Small intestine (tissue), 7 donors: ENCODE results near the gene SEM1. TPM values are rescaled to one million over a fixed set of nuclear protein-coding genes. Genes with fewer than 3 reads are reported as not detected.
"Not testable (repeated sequence)": the region's sequence is repeated elsewhere in the genome, so short reads cannot be mapped to it uniquely, and the experiment has no call there.

Source experiments
- DNase-seq, 2 donors: peaks; one replicate each; pipeline versions ENCODE4 v3.0.0 to v3.0.0-alpha.2; 2013
- FAIRE-seq: peaks from 2 replicates; lab custom pipeline; 2012; peaks lifted over from hg19 to GRCh38; lab: Jason Lieb, UNC
- H3K27ac ChIP-seq, 3 donors: one replicate each; pipeline ENCODE4 v1.5.1; 2013; ENCODE audit warnings: low read length in 2 of 3, mild to moderate bottlenecking in 2 of 3, control low read depth in 1 of 3, inconsistent platforms in 1 of 3, low read depth in 1 of 3, moderate library complexity in 1 of 3
- H3K27me3 ChIP-seq, 3 donors: one replicate each; pipeline ENCODE4 v1.6.1; 2013; ENCODE audit warnings: low read length in 3 of 3, inconsistent platforms in 1 of 3; ENCODE audit not compliant: control insufficient read depth in 3 of 3, insufficient read depth in 3 of 3
- H3K36me3 ChIP-seq, 3 donors: one replicate each; pipeline ENCODE4 v1.6.1; 2013; ENCODE audit warnings: low read length in 3 of 3, inconsistent platforms in 1 of 3, low read depth in 1 of 3, mild to moderate bottlenecking in 1 of 3, moderate library complexity in 1 of 3; ENCODE audit not compliant: control insufficient read depth in 3 of 3, insufficient read depth in 2 of 3
- H3K4me1 ChIP-seq, 3 donors: one replicate each; pipeline ENCODE4 v1.6.1; 2013; ENCODE audit warnings: low read length in 2 of 3, inconsistent platforms in 1 of 3, low read depth in 1 of 3, mild to moderate bottlenecking in 1 of 3, moderate library complexity in 1 of 3; ENCODE audit not compliant: control insufficient read depth in 3 of 3, insufficient read depth in 2 of 3
- H3K4me3 ChIP-seq, 3 donors: one replicate each; pipeline ENCODE4 v1.5.1; 2013; ENCODE audit warnings: low read length in 3 of 3, control low read depth in 1 of 3, inconsistent platforms in 1 of 3, low read depth in 1 of 3, mild to moderate bottlenecking in 1 of 3, moderate library complexity in 1 of 3
- H3K9me3 ChIP-seq, 2 donors: one replicate each; pipeline ENCODE4 v1.6.1; 2013; ENCODE audit warnings: low read depth in 1 of 2, low read length in 1 of 2; ENCODE audit not compliant: control insufficient read depth in 2 of 2, insufficient read depth in 1 of 2
- WGBS, 3 donors: extraction: QIAGEN DNeasy Blood & Tissue Kit; methylation state at CpG; one replicate each; pipeline ENCODE4 v1.1.7; 2013; 5-methylcytosine and 5-hydroxymethylcytosine counted together
- polyA plus RNA-seq, 4 donors: library from polyadenylated mRNA; stranded (reverse) in 3 of 4; unstranded in 1 of 4; fragments of 200-250 nt in 3 of 4; fragments of 120-200 nt in 1 of 4; gene quantifications; one replicate each; pipeline versions ENCODE4 v1.2.1 to v1.2.3, GENCODE V29; 2013
- donor health status: healthy with polysubstance abuse.
- donor health status: control.
- donor health status: control.
- donor health status: Bipolar disorder and iron deficiency.
- donor health status: healthy.

Gene SEM1
- polyA plus RNA-seq, 4 donors: 84.6 to 174 (median 100) TPM

GRCh38 chr7:96699219-96699871 is 10.3 kb downstream of the SEM1 start:
- DNase-seq (no peak), FAIRE-seq (no peak)
- Histone ChIP-seq H3K4me3 (no peak overlapping the region), H3K36me3 (peaks cover 0 to 6% (median 0%) of the 10 kb centered on the region in 3 donors), H3K9me3 (no peaks in the 10 kb centered on the region), H3K27me3 (no peaks in the 10 kb centered on the region), H3K27ac (no peak overlapping the region), H3K4me1 (no peaks in the 10 kb centered on the region)
- WGBS, 3 donors: 69 to 82% (median 78%) methylated on average over 4 of the region's 4 CpGs

GRCh38 chr7:96698449-96698848 is 11.2 kb downstream of the SEM1 start:
- not testable (repeated sequence) for H3K27me3 ChIP-seq, FAIRE-seq, H3K4me3 ChIP-seq, DNase-seq, H3K9me3 ChIP-seq, H3K27ac ChIP-seq, H3K4me1 ChIP-seq, H3K36me3 ChIP-seq
- WGBS, 3 donors: 94 to 98% (median 94%) methylated on average over 7 of the region's 7 CpGs

- Histone ChIP-seq H3K27ac (no peak overlapping the region), H3K36me3 (peaks cover 0 to 3% (median 1%) of the 10 kb centered on the region in 3 donors), H3K4me1 (no peaks in the 10 kb centered on the region), H3K4me3 (no peak overlapping the region), H3K27me3 (no peaks in the 10 kb centered on the region), H3K9me3 (no peaks in the 10 kb centered on the region)
- WGBS, 3 donors: 49 to 70% (median 62%) methylated on average over 3 of the region's 3 CpGs
- FAIRE-seq (no peak), DNase-seq (no peak)
These were observed 11.8 kb downstream of the SEM1 start for GRCh38 chr7:96697822-96698221.

- 69 to 100% (median 85%) methylated on average over 1 of the region's 1 CpG for WGBS, 3 donors
- Histone ChIP-seq H3K4me1 (no peaks in the 10 kb centered on the region), H3K36me3 (peaks cover 0 to 1% (median 0%) of the 10 kb centered on the region in 3 donors), H3K27me3 (no peaks in the 10 kb centered on the region), H3K9me3 (no peaks in the 10 kb centered on the region), H3K27ac (no peak overlapping the region), H3K4me3 (no peak overlapping the region)
- DNase-seq: no peak
- no peak for FAIRE-seq
These were observed 14.1 kb downstream of the SEM1 start for GRCh38 chr7:96695581-96695980.

GRCh38 chr7:96694082-96694481 is 15.6 kb downstream of the SEM1 start:
- WGBS, 3 donors: 96 to 100% (median 97%) methylated on average over 4 of the region's 4 CpGs
- FAIRE-seq (no peak), DNase-seq (no peak)
- no peaks in the 10 kb centered on the region for H3K27me3 ChIP-seq
- H3K9me3 ChIP-seq: no peaks in the 10 kb centered on the region
- no peak overlapping the region for H3K27ac ChIP-seq
- no peak overlapping the region for H3K4me3 ChIP-seq
- H3K4me1 ChIP-seq: no peaks in the 10 kb centered on the region
- H3K36me3 ChIP-seq: peaks cover 0 to 1% (median 0%) of the 10 kb centered on the region in 3 donors

GRCh38 chr7:96691702-96692101 is 17.9 kb downstream of the SEM1 start:
- no peak overlapping the region for H3K4me3 ChIP-seq
- DNase-seq (no peak), FAIRE-seq (no peak)
- WGBS, 3 donors: 95 to 100% (median 97%) methylated on average over 1 of the region's 1 CpG
- H3K27me3 ChIP-seq: no peaks in the 10 kb centered on the region
- peaks cover 0 to 1% (median 0%) of the 10 kb centered on the region in 3 donors for H3K36me3 ChIP-seq
- no peaks in the 10 kb centered on the region for H3K4me1 ChIP-seq
- no peaks in the 10 kb centered on the region for H3K9me3 ChIP-seq
- no peak overlapping the region for H3K27ac ChIP-seq

- Histone ChIP-seq H3K27ac (no peak overlapping the region), H3K36me3 (peaks cover 0 to 1% (median 0%) of the 10 kb centered on the region in 3 donors), H3K9me3 (no peaks in the 10 kb centered on the region), H3K4me1 (no peaks in the 10 kb centered on the region), H3K27me3 (no peaks in the 10 kb centered on the region), H3K4me3 (no peak overlapping the region)
- peak in 1 of 2 donors; percentile 7 for DNase-seq
- 85 to 96% (median 87%) methylated on average over 1 of the region's 1 CpG for WGBS, 3 donors
- no peak for FAIRE-seq
These were observed 20.2 kb downstream of the SEM1 start for GRCh38 chr7:96689414-96689813.

GRCh38 chr7:96686305-96686704 is 23.3 kb downstream of the SEM1 start:
- no peaks in the 10 kb centered on the region for H3K4me1 ChIP-seq
- no peak overlapping the region for H3K4me3 ChIP-seq
- no peak overlapping the region for H3K27ac ChIP-seq
- no peak for DNase-seq
- H3K36me3 ChIP-seq: no peaks in the 10 kb centered on the region
- H3K27me3 ChIP-seq: no peaks in the 10 kb centered on the region
- H3K9me3 ChIP-seq: peaks cover 0 to 3% of the 10 kb centered on the region in 2 donors
- FAIRE-seq: no peak

- no peaks in the 10 kb centered on the region for H3K4me1 ChIP-seq
- H3K27me3 ChIP-seq: no peaks in the 10 kb centered on the region
- DNase-seq (no peak), FAIRE-seq (no peak)
- peaks cover 0 to 3% of the 10 kb centered on the region in 2 donors for H3K9me3 ChIP-seq
- no peak overlapping the region for H3K4me3 ChIP-seq
- no peaks in the 10 kb centered on the region for H3K36me3 ChIP-seq
- 80 to 89% (median 82%) methylated on average over 1 of the region's 1 CpG for WGBS, 3 donors
- no peak overlapping the region for H3K27ac ChIP-seq
These were observed 23.9 kb downstream of the SEM1 start for GRCh38 chr7:96685755-96686154.
